ENCODE data around the gene MBOAT1. TPM values are rescaled to one million over a fixed set of nuclear protein-coding genes. Genes with fewer than 3 reads are reported as not detected.

The MBOAT1 gene
- total RNA-seq, 1 experiment from 2014 or later: 6.3 TPM

DNA sequence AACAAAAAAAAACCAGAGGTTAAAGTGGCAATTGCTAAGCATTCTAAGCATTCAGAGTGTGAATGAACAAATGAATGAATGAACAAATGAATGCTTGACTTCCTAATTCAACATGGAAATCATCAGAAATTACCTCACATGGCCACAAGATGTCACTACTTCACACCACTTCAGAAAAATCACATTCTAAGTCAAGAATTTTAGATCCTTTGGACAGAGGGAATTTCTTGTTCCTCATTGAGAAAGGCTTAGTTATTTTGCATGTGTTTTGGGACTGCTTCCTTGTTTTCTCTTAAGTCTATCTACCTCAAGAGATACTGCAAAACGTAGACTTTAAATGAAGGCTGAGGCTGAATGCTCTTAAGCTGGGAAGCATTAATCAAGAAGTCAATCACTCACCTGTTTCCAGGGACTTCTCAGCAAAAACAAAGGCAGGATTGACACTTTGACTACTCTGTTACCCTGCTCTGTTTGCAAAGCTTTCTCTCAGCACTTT lies 120.2 kb downstream of the MBOAT1 start:
- Histone ChIP-seq H3K27me3 (replicated peaks; ENCODE audit: insufficient read depth, low read depth, low read length, poor library complexity) (no peaks in the 10 kb centered on the region), H3K27ac (ENCODE audit: low read depth, low read length, poor library complexity, severe bottlenecking) (no peak overlapping the region), H3K36me3 (ENCODE audit: insufficient read depth, low read length, poor library complexity, severe bottlenecking) (no peaks in the 10 kb centered on the region), H3K4me3 (ENCODE audit: low read depth, low read length, poor library complexity, severe bottlenecking) (no peak overlapping the region), H3K9me3 (ENCODE audit: low read depth, low read length, poor library complexity, severe bottlenecking) (no peaks in the 10 kb centered on the region), H3K4me1 (ENCODE audit: insufficient read depth, low read length, poor library complexity, severe bottlenecking) (peaks cover 3% of the 10 kb centered on the region)
- intact Hi-C loops (cut with micrococcal nuclease; ENCODE audit: unreplicated experiment): loop anchor here (1.0 to 2.0 kb wide), 2 partner anchors 35 to 437 kb away; no protein-coding TSS in a partner anchor
- ChIA-PET POLR2A (ENCODE audit: low non-redundant PET) (no interaction called here), CTCF (interaction anchor here (3.4 kb wide), 1 partner anchor 35 kb away, joined by 19 read pairs; no protein-coding TSS in a partner anchor)
- TF ChIP-seq, protein P1, sequence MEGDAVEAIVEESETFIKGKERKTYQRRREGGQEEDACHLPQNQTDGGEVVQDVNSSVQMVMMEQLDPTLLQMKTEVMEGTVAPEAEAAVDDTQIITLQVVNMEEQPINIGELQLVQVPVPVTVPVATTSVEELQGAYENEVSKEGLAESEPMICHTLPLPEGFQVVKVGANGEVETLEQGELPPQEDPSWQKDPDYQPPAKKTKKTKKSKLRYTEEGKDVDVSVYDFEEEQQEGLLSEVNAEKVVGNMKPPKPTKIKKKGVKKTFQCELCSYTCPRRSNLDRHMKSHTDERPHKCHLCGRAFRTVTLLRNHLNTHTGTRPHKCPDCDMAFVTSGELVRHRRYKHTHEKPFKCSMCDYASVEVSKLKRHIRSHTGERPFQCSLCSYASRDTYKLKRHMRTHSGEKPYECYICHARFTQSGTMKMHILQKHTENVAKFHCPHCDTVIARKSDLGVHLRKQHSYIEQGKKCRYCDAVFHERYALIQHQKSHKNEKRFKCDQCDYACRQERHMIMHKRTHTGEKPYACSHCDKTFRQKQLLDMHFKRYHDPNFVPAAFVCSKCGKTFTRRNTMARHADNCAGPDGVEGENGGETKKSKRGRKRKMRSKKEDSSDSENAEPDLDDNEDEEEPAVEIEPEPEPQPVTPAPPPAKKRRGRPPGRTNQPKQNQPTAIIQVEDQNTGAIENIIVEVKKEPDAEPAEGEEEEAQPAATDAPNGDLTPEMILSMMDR (conservative IDR thresholded peaks at IDR 0.05; ENCODE audit: low read depth, low read length): peak; percentile 70
- TF ChIP-seq EZH2 (IDR thresholded peaks at IDR 0.05; ENCODE audit: borderline replicate concordance, low read depth, low read length, poor library complexity, severe bottlenecking): no peak
- no TSS peak for BruUV-seq (replicated peaks)
- DNase-seq (ENCODE audit: low spot score): peak; percentile 69

DNA sequence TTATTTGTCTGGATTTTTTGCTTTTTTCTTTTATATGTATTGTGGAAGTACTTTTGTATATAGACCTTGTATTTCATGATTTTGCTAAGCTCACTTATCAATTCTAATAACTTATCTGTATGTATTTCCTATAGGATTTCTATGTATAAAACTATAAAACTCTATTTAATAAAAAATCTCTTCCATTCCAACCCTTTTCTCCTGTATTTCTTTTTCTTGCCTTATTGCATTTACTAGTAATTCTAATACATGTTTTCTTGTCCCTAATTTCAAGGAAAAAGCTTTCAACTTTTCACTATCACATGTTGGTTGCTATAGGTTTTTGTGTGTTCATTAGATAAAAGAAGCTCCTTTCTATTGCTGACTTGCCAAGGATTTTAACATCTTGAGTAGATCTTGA lies 125.3 kb downstream of the MBOAT1 start:
- H3K36me3 ChIP-seq (ENCODE audit: insufficient read depth, low read length, poor library complexity, severe bottlenecking): no peaks in the 10 kb centered on the region
- TF ChIP-seq, protein P1 (conservative IDR thresholded peaks at IDR 0.05; ENCODE audit: low read depth, low read length): no peak
- no peak for TF ChIP-seq EZH2 (IDR thresholded peaks at IDR 0.05; ENCODE audit: borderline replicate concordance, low read depth, low read length, poor library complexity, severe bottlenecking)
- H3K27me3 ChIP-seq (replicated peaks; ENCODE audit: insufficient read depth, low read depth, low read length, poor library complexity): no peaks in the 10 kb centered on the region
- no peaks in the 10 kb centered on the region for H3K9me3 ChIP-seq (ENCODE audit: low read depth, low read length, poor library complexity, severe bottlenecking)
- no peaks in the 10 kb centered on the region for H3K4me1 ChIP-seq (ENCODE audit: insufficient read depth, low read length, poor library complexity, severe bottlenecking)
- DNase-seq (ENCODE audit: low spot score): no peak
- POLR2A ChIA-PET (ENCODE audit: low non-redundant PET): no interaction called here
- BruUV-seq (replicated peaks): no TSS peak
- CTCF ChIA-PET: interaction anchor here (0.7 kb wide), 1 partner anchor 27 kb away, joined by 3 read pairs; no protein-coding TSS in a partner anchor
- no peak overlapping the region for H3K4me3 ChIP-seq (ENCODE audit: low read depth, low read length, poor library complexity, severe bottlenecking)
- intact Hi-C loops (cut with micrococcal nuclease; ENCODE audit: unreplicated experiment): no loop called here
- H3K27ac ChIP-seq (ENCODE audit: low read depth, low read length, poor library complexity, severe bottlenecking): no peak overlapping the region

DNA sequence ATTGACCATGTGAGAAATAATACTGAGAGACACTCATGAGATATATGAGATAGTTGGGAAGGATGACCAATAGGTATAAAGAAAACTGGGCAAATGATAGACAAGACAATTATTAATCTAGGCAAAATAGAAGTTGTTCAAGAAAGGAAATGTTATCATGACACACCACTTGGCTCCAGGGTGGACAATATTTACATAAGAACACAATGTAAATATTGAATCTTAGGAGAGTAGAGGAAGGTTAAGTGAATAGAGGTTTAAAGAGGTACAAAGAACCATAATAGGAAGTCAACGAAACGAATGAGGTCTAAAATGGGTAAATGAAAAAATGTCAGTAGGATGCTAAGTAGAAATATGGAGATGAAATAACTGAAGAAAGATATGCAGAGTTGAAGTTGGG lies 126.5 kb downstream of the MBOAT1 start:
- intact Hi-C loops (cut with micrococcal nuclease; ENCODE audit: unreplicated experiment): no loop called here
- Histone ChIP-seq H3K27ac (ENCODE audit: low read depth, low read length, poor library complexity, severe bottlenecking) (no peak overlapping the region), H3K27me3 (replicated peaks; ENCODE audit: insufficient read depth, low read depth, low read length, poor library complexity) (no peaks in the 10 kb centered on the region), H3K9me3 (ENCODE audit: low read depth, low read length, poor library complexity, severe bottlenecking) (no peaks in the 10 kb centered on the region), H3K4me1 (ENCODE audit: insufficient read depth, low read length, poor library complexity, severe bottlenecking) (no peaks in the 10 kb centered on the region), H3K4me3 (ENCODE audit: low read depth, low read length, poor library complexity, severe bottlenecking) (no peak overlapping the region), H3K36me3 (ENCODE audit: insufficient read depth, low read length, poor library complexity, severe bottlenecking) (no peaks in the 10 kb centered on the region)
- no peak for DNase-seq (ENCODE audit: low spot score)
- TF ChIP-seq EZH2 (IDR thresholded peaks at IDR 0.05; ENCODE audit: borderline replicate concordance, low read depth, low read length, poor library complexity, severe bottlenecking): no peak
- TF ChIP-seq, protein P1 (conservative IDR thresholded peaks at IDR 0.05; ENCODE audit: low read depth, low read length): no peak
- CTCF ChIA-PET: no interaction called here
- BruUV-seq (replicated peaks): no TSS peak
- POLR2A ChIA-PET (ENCODE audit: low non-redundant PET): no interaction called here

All from A673 (cell line).